GM11168 (cell line): Measurements from ENCODE around the gene HDAC10.

Experiments used
- in situ Hi-C: fragments of 300-500 bp; cut with MboI; formaldehyde crosslinking; loops from one replicate; pipeline ENCODE4 v1.12.0; 2022; ENCODE audit warnings: low sequenced_read_pairs; ENCODE audit not compliant: unreplicated experiment

HDAC10 gene

DNA sequence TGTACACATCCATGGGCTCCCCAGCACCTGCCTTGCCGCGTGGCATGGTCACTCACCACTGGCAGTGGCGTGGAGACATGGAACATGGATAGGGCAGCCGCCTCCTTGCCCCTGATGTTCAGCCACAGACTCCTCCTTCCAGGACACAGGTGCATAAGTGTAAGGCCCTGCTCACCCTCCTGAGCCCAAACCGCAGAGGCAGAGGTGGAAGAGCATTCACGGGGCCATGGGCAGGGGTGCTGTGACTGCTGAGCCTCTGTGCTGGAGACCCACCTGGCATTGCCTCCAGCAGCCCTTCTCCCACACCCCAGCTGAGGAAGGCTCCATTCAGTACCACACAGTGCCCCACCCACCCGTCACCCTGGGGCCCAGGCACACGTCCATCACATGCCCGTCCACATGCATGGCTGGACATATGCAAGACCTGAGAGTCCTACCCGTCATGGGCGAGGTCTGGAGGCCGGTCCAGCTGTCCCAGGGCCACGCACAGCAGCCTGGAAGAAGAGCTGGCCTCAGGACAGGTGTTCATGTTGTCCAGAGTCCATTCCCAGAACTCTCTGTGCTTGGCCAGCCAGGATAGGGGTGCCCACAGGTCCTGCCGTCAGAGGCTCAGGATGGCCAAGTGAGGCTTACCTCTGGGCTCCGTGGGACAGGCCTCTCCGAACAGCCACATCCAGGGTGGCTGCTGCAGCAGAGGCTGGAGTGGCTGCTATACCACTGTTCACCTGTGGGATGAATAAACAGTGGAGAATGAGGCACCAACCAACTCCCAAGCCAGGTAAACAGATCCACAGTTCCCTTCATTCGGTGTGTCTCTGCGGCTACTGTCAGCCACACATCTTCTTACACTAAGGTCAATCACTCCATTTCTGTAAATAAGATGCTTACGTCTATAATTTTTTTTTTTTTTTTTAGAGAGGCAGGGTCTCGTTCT lies 4.6 kb downstream of the HDAC10 start:
- in situ Hi-C loops, result no loop called here

- in situ Hi-C loops, result no loop called here
Measured at GRCh38 chr22:50245214-50246072, 5.6 kb downstream of the HDAC10 start.

- in situ Hi-C loops, result no loop called here
Measured at GRCh38 chr22:50244420-50245213, 6.4 kb downstream of the HDAC10 start, which contains the start of gene TUBGCP6. Gene TUBGCP6, minus strand, starts transcription at chr22:50245023. Its CDS starts 564 bp downstream, at chr22:50244459.

- in situ Hi-C loops, result no loop called here
Measured at GRCh38 chr22:50243685-50244419, 7.2 kb downstream of the HDAC10 start.

GRCh38 chr22:50242406-50242949 lies 8.6 kb downstream of the HDAC10 start:
- in situ Hi-C loops, result no loop called here

DNA sequence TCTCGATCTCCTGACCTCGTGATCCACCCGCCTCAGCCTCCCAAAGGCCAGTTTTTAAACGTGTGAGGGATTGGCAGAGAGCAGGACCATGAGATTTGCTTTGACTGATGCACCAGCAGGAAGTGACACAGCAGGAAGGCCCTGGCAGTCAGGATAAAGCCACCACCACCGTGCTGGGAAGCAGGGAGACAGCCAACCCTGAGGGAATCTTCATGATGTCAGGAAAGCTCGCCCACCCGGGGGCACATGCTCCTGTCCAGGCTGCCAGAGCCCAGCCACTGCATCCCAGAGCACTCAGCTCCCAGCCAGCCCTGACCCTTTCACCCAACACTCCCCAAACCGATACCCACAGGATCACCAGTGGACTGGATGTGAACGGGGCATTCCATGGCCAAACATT lies 12.3 kb downstream of the HDAC10 start:
- in situ Hi-C loops, result no loop called here

DNA sequence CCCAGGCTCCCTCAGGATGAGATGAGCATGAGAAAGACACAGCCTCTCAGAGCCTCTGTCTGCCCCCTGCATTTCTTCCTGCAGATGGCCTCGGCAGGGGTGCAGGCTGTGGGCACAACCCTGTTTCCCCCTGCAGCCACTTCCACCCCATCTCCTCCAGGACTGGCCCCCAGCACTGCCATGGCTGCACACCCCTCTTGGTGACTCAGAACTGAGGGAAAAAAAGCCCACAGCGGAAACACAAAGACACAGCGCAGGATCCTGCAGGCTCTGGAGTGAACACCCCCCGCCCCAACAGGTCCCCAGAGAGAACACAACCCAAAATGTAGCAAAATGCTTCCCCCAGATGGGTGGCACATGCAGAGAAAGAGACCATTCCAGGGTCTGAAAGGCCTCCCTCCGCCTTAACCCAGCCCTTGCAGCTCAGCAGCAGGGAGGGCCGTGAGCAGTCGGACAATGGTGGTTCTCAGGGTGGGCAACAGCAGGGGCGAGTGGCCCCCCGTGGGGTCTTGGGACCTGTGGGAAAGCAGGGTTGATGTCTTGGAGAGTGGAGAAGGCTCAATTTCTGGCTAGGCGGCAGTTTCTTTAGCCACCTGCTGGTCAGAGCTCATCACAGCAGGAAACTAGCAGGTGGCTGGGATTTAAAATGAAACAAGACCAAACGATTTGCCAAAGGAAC lies 14.2 kb downstream of the HDAC10 start:
- in situ Hi-C loops, result no loop called here

DNA sequence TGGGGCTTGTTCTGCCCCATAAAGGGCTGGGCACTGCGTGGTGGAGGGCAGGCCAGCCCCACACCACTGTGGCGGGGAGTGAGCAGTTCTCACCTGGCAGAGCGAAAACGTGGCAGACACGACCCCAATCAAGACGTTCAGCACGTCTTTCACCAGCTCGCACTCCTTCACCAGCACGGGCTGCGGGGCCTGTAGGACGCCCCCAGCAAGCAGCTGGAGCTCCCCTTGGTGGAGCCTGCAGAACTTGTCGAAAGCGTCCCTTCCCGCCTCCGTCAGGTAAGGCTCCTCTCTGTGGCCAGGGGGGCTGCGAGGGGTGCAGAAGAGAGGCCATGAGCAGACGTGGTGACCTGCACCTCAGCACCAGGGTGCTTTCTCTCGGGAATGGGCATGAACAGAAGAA lies 17.8 kb downstream of the HDAC10 start:
- in situ Hi-C loops, result no loop called here

GRCh38 chr22:50232481-50233151 lies 18.4 kb downstream of the HDAC10 start:
- in situ Hi-C loops, result no loop called here

- in situ Hi-C loops, result no loop called here
Measured at GRCh38 chr22:50229370-50229769, 21.7 kb downstream of the HDAC10 start.

- in situ Hi-C loops, result no loop called here
Measured at GRCh38 chr22:50228366-50228765, 22.7 kb downstream of the HDAC10 start.

DNA sequence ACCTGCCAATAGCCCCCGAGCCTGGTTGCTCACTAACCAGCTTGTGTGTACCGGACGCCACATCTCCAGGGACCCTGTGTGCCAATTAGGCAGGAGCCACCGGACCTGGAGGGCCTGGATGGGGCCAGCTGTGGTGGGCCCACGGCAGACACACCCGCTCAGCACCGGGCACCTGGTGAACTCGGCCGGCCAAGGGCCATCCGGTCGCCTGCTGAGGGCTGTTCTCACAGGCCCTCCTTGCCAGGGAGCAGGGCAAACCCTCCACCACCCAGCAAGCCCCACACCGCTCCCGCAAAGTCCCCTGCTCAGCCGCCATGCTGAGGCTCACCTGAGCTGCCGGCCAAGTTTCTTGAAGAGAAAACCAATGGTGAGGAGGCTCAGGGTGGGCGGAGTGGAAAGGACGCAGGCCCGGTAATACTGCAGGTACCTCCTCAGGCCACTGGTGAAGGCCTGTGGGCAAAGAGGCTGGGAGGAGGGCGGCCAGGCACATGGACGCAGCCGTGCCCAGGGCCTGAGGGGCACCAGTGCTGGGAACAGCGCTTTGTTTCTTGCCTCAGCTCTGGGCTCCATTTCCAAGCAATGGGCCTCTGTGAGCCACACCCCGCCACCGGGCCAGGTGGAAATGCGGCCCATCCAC lies 23.4 kb downstream of the HDAC10 start:
- in situ Hi-C loops, result no loop called here

DNA sequence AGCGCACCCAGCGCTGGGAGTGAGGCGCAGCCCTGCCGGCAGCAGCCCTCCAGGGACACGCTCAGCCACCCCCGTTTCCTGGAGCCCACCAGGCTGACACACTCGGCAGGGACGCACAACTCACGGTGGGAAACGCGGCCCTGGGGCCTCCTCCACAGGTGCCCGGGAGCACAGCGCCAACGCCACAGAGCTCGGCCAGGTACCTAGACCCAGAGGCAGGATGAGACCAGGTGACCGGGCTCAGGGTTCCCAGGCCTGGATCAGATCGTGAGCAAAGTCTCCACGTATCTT lies 24.2 kb downstream of the HDAC10 start:
- in situ Hi-C loops, result no loop called here

DNA sequence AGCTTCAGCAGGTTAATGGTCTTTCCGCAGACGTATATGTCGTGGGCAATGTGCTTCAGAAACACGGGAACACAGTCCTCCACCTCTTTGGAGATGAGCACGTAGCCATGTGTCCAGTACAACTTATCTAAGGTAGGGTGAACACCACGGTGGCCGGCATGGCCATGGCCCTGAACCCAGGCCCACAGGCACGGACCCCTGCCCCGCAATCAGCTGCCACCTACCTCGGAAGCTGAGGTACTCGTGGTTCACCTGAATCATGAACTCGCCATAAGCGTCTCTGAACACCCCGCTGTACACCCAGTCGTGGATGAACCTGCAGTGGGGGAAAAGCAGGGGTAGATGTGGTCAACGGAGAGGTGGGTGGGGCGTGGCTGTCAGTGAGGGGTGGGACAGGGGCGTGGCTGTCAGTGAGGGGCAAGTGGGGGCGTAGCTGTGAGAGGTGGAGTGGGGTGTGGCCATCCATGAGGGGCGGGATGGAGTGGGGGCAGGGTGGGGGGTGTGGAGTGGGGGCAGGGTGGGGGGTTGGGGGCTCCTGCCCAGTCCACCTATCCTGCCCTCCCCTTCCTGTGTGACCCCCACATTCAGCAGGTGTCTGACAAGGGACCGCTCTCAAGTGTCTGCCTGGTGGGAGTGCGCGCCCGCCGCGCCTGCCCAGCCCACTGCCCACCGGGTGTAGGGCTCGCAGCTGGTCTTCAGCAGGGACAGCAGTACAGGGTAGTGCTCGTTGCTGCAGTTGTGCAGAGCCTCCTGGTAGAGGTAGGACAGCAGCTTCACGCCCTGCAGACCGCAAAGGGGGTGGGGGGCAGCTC lies 24.8 kb downstream of the HDAC10 start:
- in situ Hi-C loops, result no loop called here

DNA sequence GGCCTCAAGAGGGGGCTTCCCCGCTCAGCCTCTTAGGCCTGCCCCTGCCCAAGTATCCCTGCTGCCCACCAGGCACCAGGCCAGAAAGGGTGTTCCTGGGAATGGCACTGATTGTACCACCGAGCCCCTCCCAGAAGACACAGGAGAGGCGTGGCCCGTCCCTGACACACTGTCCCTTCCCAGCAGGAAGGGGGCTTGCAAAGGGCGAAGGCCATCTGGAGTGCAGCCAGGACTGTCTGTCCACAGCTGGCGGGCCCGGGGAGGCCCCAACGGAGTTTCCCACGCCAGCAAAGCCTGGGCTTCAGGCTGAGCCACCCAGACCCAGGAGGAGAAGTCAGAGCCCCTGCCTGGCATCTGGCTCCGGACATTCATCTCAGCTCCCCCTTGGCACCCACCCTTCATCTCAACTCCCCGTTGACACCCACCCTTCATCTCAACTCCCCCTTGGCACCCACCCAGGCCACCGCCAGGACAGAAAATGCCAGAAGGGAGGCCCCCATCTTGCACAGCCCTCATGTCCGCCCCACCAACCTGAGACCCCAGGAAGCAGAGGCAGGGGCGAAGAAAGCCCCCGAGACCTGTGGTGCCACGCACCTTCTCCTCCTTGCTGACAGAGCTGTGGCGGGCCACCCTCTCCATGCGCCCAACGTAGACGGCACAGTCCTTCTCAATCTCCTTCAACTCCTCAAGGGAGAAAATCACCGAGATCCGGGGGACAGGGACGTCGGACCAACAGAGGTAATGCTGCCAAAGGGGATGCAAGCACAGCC lies 25.7 kb downstream of the HDAC10 start:
- in situ Hi-C loops, result no loop called here

DNA sequence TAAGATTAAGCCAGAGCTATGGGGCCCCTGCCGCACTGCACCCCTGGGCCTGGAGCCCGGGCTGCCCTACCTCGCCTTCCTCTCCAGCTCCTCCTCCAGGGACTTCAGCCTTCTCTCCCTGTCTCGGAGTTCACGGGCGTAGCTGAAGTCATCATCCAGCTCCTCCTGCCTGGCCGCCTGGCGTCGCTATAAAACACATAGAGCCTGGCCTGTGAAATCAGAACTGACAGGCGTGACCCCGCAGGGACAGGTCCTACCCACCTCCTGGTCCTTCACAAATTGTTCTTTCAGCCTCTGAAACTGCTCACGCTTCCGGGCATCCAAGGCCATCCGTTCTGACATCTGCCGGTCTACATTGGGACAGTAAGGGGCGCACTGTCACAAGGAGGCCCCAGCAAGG lies 27.0 kb downstream of the HDAC10 start:
- in situ Hi-C loops, result no loop called here
